ENCODE results near the gene MYO7A.

DNA sequence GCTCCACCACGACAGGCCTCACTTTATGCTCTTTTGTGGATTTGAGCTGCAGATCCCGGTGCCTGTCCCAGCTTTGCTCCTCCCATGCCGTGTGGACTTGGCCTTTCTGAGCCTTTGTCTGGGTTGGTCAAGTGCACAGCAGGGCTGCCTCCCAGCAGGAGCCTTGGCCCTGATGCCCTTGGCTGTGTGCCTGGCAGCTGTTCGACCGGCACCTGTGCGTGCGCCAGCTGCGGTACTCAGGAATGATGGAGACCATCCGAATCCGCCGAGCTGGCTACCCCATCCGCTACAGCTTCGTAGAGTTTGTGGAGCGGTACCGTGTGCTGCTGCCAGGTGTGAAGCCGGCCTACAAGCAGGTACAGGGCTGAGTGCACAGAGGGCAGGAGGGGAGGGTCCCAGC lies 46.5 kb downstream of the MYO7A start:
- TF ChIP-seq RELA (CRISPR knock-in tag; IDR thresholded peaks at IDR 0.05; ENCODE audit: borderline replicate concordance) = no peak
- TF ChIP-seq, protein P1, sequence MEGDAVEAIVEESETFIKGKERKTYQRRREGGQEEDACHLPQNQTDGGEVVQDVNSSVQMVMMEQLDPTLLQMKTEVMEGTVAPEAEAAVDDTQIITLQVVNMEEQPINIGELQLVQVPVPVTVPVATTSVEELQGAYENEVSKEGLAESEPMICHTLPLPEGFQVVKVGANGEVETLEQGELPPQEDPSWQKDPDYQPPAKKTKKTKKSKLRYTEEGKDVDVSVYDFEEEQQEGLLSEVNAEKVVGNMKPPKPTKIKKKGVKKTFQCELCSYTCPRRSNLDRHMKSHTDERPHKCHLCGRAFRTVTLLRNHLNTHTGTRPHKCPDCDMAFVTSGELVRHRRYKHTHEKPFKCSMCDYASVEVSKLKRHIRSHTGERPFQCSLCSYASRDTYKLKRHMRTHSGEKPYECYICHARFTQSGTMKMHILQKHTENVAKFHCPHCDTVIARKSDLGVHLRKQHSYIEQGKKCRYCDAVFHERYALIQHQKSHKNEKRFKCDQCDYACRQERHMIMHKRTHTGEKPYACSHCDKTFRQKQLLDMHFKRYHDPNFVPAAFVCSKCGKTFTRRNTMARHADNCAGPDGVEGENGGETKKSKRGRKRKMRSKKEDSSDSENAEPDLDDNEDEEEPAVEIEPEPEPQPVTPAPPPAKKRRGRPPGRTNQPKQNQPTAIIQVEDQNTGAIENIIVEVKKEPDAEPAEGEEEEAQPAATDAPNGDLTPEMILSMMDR (IDR thresholded peaks at IDR 0.05) = no peak
- TF ChIP-seq, protein P2, sequence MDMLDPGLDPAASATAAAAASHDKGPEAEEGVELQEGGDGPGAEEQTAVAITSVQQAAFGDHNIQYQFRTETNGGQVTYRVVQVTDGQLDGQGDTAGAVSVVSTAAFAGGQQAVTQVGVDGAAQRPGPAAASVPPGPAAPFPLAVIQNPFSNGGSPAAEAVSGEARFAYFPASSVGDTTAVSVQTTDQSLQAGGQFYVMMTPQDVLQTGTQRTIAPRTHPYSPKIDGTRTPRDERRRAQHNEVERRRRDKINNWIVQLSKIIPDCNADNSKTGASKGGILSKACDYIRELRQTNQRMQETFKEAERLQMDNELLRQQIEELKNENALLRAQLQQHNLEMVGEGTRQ (CRISPR knock-in tag; IDR thresholded peaks at IDR 0.05) = no peak
- TF ChIP-seq FOXJ3 (CRISPR knock-in tag; IDR thresholded peaks at IDR 0.05; ENCODE audit: borderline replicate concordance) = no peak
- TF ChIP-seq, protein P3, sequence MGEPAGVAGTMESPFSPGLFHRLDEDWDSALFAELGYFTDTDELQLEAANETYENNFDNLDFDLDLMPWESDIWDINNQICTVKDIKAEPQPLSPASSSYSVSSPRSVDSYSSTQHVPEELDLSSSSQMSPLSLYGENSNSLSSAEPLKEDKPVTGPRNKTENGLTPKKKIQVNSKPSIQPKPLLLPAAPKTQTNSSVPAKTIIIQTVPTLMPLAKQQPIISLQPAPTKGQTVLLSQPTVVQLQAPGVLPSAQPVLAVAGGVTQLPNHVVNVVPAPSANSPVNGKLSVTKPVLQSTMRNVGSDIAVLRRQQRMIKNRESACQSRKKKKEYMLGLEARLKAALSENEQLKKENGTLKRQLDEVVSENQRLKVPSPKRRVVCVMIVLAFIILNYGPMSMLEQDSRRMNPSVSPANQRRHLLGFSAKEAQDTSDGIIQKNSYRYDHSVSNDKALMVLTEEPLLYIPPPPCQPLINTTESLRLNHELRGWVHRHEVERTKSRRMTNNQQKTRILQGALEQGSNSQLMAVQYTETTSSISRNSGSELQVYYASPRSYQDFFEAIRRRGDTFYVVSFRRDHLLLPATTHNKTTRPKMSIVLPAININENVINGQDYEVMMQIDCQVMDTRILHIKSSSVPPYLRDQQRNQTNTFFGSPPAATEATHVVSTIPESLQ (CRISPR knock-in tag; IDR thresholded peaks at IDR 0.05) = no peak
- TF ChIP-seq, protein P4, sequence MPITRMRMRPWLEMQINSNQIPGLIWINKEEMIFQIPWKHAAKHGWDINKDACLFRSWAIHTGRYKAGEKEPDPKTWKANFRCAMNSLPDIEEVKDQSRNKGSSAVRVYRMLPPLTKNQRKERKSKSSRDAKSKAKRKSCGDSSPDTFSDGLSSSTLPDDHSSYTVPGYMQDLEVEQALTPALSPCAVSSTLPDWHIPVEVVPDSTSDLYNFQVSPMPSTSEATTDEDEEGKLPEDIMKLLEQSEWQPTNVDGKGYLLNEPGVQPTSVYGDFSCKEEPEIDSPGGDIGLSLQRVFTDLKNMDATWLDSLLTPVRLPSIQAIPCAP (CRISPR knock-in tag; IDR thresholded peaks at IDR 0.05) = no peak
- no peak for TF ChIP-seq NR1H2 (CRISPR knock-in tag; IDR thresholded peaks at IDR 0.05)
